A673 (cell line): ENCODE data around the gene TRPM1. TPM values are rescaled to one million over a fixed set of nuclear protein-coding genes. Genes with fewer than 3 reads are reported as not detected.

Experiments used
- BruUV-seq: library from RNA; stranded (reverse); fragments of 400-500 nt; replicated peaks from 2 replicates; lab custom pipeline; 2021; lab: Mats Ljungman, UMichigan
- CTCF ChIA-PET: fragments of 300-600 bp; sonication (Branson Sonifier 250); formaldehyde crosslinking; loops from one replicate; lab custom pipeline; 2022; ENCODE audit warnings: antibody characterized with exemption; lab: Charles Lee
- POLR2A ChIA-PET: fragments of 300-600 bp; sonication (Branson Sonifier 250); formaldehyde crosslinking; loops from one replicate; lab custom pipeline; 2022; ENCODE audit warnings: antibody characterized with exemption; ENCODE audit not compliant: low non-redundant PET; lab: Charles Lee
- DNase-seq: peaks from one replicate; pipeline ENCODE4 v3.0.0-alpha.2; 2015; ENCODE audit warnings: low spot score
- H3K27ac ChIP-seq: fragments of 200-600 bp; sonication (generic); 2 replicates; pipeline ENCODE4 v1.5.1; 2016; ENCODE audit warnings: mixed run types, low read depth, mild to moderate bottlenecking, mixed read lengths, antibody characterized with exemption, low read length; ENCODE audit not compliant: poor library complexity, severe bottlenecking
- H3K27me3 ChIP-seq: fragments of 200-600 bp; sonication (generic); replicated peaks from 2 replicates; pipeline ENCODE4 v1.6.1; 2017; ENCODE audit warnings: mixed run types, low read depth, mild to moderate bottlenecking, mixed read lengths, antibody characterized with exemption, low read length; ENCODE audit not compliant: insufficient read depth, poor library complexity
- H3K36me3 ChIP-seq: fragments of 200-600 bp; sonication (generic); 2 replicates; pipeline ENCODE4 v1.6.1; 2016; ENCODE audit warnings: mixed run types, mild to moderate bottlenecking, mixed read lengths, antibody characterized with exemption, low read length; ENCODE audit not compliant: insufficient read depth, poor library complexity, severe bottlenecking
- H3K4me1 ChIP-seq: fragments of 200-600 bp; sonication (generic); 2 replicates; pipeline ENCODE4 v1.6.1; 2017; ENCODE audit warnings: mixed run types, mild to moderate bottlenecking, mixed read lengths, antibody characterized with exemption, low read length; ENCODE audit not compliant: insufficient read depth, poor library complexity, severe bottlenecking
- H3K4me3 ChIP-seq: fragments of 200-600 bp; sonication (generic); 2 replicates; pipeline ENCODE4 v1.5.1; 2016; ENCODE audit warnings: low read depth, mixed run types, mild to moderate bottlenecking, mixed read lengths, low read length; ENCODE audit not compliant: poor library complexity, severe bottlenecking
- H3K9me3 ChIP-seq: fragments of 200-600 bp; sonication (generic); 2 replicates; pipeline ENCODE4 v1.6.1; 2016; ENCODE audit warnings: mixed run types, low read depth, mild to moderate bottlenecking, mixed read lengths, antibody characterized with exemption, low read length; ENCODE audit not compliant: poor library complexity, severe bottlenecking
- CTCF ChIP-seq: fragments of 300-800, 200-600 bp; sonication (generic); conservative IDR thresholded peaks from 2 replicates; pipeline ENCODE4 v1.5.1; 2017; ENCODE audit warnings: low read depth, mild to moderate bottlenecking, antibody characterized with exemption, low read length, moderate library complexity, mixed read lengths
- EZH2 ChIP-seq: fragments of 200-600 bp; sonication (generic); IDR thresholded peaks from 2 replicates; pipeline ENCODE4 v1.6.1; 2017; ENCODE audit warnings: borderline replicate concordance, low read depth, mild to moderate bottlenecking, mixed read lengths, antibody characterized with exemption, low read length; ENCODE audit not compliant: poor library complexity, severe bottlenecking
- intact Hi-C: fragments of 100-400 bp; cut with micrococcal nuclease; formaldehyde crosslinking; loops from one replicate; pipeline ENCODE4 v1.10.0; 2022; ENCODE audit not compliant: unreplicated experiment
- total RNA-seq: library from RNA; stranded (reverse); gene quantifications from 2 replicates; pipeline ENCODE4 v1.2.3, GENCODE V29; 2021

TRPM1 gene
- total RNA-seq, 1 experiment from 2014 or later = not detected

GRCh38 chr15:31042751-31043150 is 58.8 kb downstream of the TRPM1 start:
- Histone ChIP-seq H3K27me3 (no peaks in the 10 kb centered on the region), H3K4me3 (no peak overlapping the region), H3K27ac (no peak overlapping the region), H3K4me1 (no peaks in the 10 kb centered on the region), H3K9me3 (no peaks in the 10 kb centered on the region), H3K36me3 (no peaks in the 10 kb centered on the region)
- ChIA-PET POLR2A (no interaction called here), CTCF (no interaction called here)
- intact Hi-C loops = no loop called here
- no peak for DNase-seq
- no TSS peak for BruUV-seq
- no peak for TF ChIP-seq EZH2
- TF ChIP-seq CTCF = no peak

GRCh38 chr15:31041610-31042009 is 59.9 kb downstream of the TRPM1 start:
- TF ChIP-seq CTCF = no peak
- TF ChIP-seq EZH2 = no peak
- intact Hi-C loops = no loop called here
- H3K36me3 ChIP-seq = no peaks in the 10 kb centered on the region
- no TSS peak for BruUV-seq
- CTCF ChIA-PET = no interaction called here
- no peak overlapping the region for H3K27ac ChIP-seq
- H3K9me3 ChIP-seq = no peaks in the 10 kb centered on the region
- no peaks in the 10 kb centered on the region for H3K4me1 ChIP-seq
- H3K27me3 ChIP-seq = no peaks in the 10 kb centered on the region
- POLR2A ChIA-PET = no interaction called here
- no peak for DNase-seq
- H3K4me3 ChIP-seq = no peak overlapping the region

- TF ChIP-seq EZH2 = no peak
- no peak for TF ChIP-seq CTCF
- H3K27me3 ChIP-seq = no peaks in the 10 kb centered on the region
- no peak overlapping the region for H3K27ac ChIP-seq
- intact Hi-C loops = no loop called here
- H3K36me3 ChIP-seq = no peaks in the 10 kb centered on the region
- DNase-seq = no peak
- POLR2A ChIA-PET = no interaction called here
- H3K4me3 ChIP-seq = no peak overlapping the region
- no TSS peak for BruUV-seq
- H3K4me1 ChIP-seq = no peaks in the 10 kb centered on the region
- H3K9me3 ChIP-seq = no peaks in the 10 kb centered on the region
- CTCF ChIA-PET = no interaction called here
Measured at GRCh38 chr15:31040611-31041010, 60.9 kb downstream of the TRPM1 start.
